Ovary (tissue), 9 donors: ENCODE data around the gene CENPS. TPM values are rescaled to one million over a fixed set of nuclear protein-coding genes. Genes with fewer than 3 reads are reported as not detected.
A peak's percentile ranks its signal among the peaks of the same experiment; 100 is the strongest.

ENCODE experiments used
- DNase-seq, 5 donors: peaks; one replicate each; pipeline ENCODE4 v3.0.0-alpha.2; 2019 to 2020
- H3K27ac ChIP-seq, 2 donors: fragments of 200-600 bp; one replicate each; pipeline versions ENCODE4 v1.5.1 to v1.8.0; 2019 to 2022
- H3K27me3 ChIP-seq: fragments of 200-600 bp; one replicate; pipeline ENCODE4 v1.8.0; 2022
- H3K36me3 ChIP-seq: fragments of 200-600 bp; sonication (generic); one replicate; pipeline ENCODE4 v1.5.1; 2019
- H3K4me1 ChIP-seq: one replicate; pipeline ENCODE4 v1.8.1; 2013; ENCODE audit warnings: mild to moderate bottlenecking, moderate library complexity; ENCODE audit not compliant: insufficient read depth
- H3K4me3 ChIP-seq: fragments of 200-600 bp; sonication (generic); one replicate; pipeline ENCODE4 v1.5.1; 2017
- H3K9me3 ChIP-seq, 2 donors: fragments of 200-600 bp in 1 of 2; sonication (generic) in 1 of 2; one replicate each; pipeline versions ENCODE4 v1.5.1 to v1.8.1; 2013 to 2019; ENCODE audit warnings: mild to moderate bottlenecking in 1 of 2, moderate library complexity in 1 of 2
- EP300 ChIP-seq: sonication (generic); formaldehyde crosslinking; IDR thresholded peaks from one replicate; pipeline ENCODE4 v1.6.1; 2017; ENCODE audit warnings: antibody characterized with exemption
- POLR2A ChIP-seq: fragments of 450-650 bp; IDR thresholded peaks from one replicate; pipeline ENCODE4 v1.6.1; 2017; ENCODE audit warnings: antibody characterized with exemption, mild to moderate bottlenecking, moderate library complexity
- WGBS, 3 donors: extraction: QIAGEN DNeasy Blood & Tissue Kit in 1 of 3; methylation state at CpG; one replicate each; pipeline versions ENCODE4 v1.1.5 to v1.1.7; 2013 to 2017; 5-methylcytosine and 5-hydroxymethylcytosine counted together
- intact Hi-C, 4 donors: fragments of 100-400 bp; cut with DNase I; formaldehyde crosslinking; loops; one replicate each; pipeline versions ENCODE4 v1.11.0 to v1.15.1; 2022 to 2023
- polyA plus RNA-seq, 2 donors: library from polyadenylated mRNA; stranded (reverse); fragments of 200-250 nt in 1 of 2; fragments of 350-450 nt in 1 of 2; fragmentation: Illumina TruSeq in 1 of 2; extraction: RNeasy Lipid Tissue Mini Kit (QIAGEN cat#74804) in 1 of 2; gene quantifications; one replicate each; pipeline ENCODE4 v1.2.3, GENCODE V29; 2013 to 2014
- total RNA-seq, 7 donors: library from RNA; depleted of rRNA in 2 of 7; stranded (reverse); fragments of >200 nt in 2 of 7; fragmentation: NEBNext Ultra II Directional in 3 of 7; extraction: Animal tissue kit (Norgen Biotek cat#: 25700) in 3 of 7; gene quantifications; one replicate each; pipeline versions ENCODE4 v1.1.0 to v1.2.4, GENCODE V29; 2016 to 2023
- TF ChIP-seq, protein P1 (sequence below), 3 donors: fragments of 450-650 bp in 2 of 3; fragments of 200-600 bp in 1 of 3; IDR thresholded peaks; one replicate each; pipeline versions ENCODE4 v1.5.1 to v1.8.0; 2016 to 2022; ENCODE audit warnings: antibody characterized with exemption in 3 of 3, mild to moderate bottlenecking in 1 of 3
- donor health status: DM: no; HTN: no; CAD: no; lungs with moderate emphysema.
- donor health status: DM: no; HTN: no; CAD: no.
- donor health status: Bipolar disorder and iron deficiency.
- donor health status: DM: yes; HTN: yes; CAD: no.
- donor health status: DM: no; HTN: no; CAD: no.
- donor health status: DM: yes; HTN: yes; CAD: no.

CENPS gene
- total and polyA plus RNA-seq, 9 donors: 1.5 to 13.6 (median 10.3) TPM

DNA sequence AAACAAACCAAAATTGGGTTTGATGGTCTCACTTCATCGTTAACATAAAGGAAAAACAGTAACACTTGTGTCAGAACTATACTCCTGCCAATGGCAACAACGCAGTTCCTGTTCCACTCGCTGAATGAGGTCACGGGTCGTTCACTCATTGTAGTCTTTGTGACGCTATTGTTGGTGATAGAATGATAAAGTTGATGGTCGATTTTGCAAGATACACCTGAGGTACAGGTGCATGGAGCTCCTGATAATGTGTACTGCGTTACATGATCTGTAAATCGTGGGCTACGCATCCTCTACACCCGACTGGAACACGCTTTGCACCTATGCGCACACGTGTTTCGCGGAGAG is 391 bp upstream of the CENPS start:
- TF ChIP-seq EP300 (no peak), POLR2A (no peak)
- TF ChIP-seq, protein P1, sequence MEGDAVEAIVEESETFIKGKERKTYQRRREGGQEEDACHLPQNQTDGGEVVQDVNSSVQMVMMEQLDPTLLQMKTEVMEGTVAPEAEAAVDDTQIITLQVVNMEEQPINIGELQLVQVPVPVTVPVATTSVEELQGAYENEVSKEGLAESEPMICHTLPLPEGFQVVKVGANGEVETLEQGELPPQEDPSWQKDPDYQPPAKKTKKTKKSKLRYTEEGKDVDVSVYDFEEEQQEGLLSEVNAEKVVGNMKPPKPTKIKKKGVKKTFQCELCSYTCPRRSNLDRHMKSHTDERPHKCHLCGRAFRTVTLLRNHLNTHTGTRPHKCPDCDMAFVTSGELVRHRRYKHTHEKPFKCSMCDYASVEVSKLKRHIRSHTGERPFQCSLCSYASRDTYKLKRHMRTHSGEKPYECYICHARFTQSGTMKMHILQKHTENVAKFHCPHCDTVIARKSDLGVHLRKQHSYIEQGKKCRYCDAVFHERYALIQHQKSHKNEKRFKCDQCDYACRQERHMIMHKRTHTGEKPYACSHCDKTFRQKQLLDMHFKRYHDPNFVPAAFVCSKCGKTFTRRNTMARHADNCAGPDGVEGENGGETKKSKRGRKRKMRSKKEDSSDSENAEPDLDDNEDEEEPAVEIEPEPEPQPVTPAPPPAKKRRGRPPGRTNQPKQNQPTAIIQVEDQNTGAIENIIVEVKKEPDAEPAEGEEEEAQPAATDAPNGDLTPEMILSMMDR (IDR thresholded peaks at IDR 0.05): no peak
- intact Hi-C loops: loop anchor here (2.0 to 10.0 kb wide), 5 partner anchors 53 to 555 kb away; no protein-coding TSS in a partner anchor
- H3K4me1 ChIP-seq: no peaks in the 10 kb centered on the region
- H3K27ac ChIP-seq: no peak overlapping the region
- no peaks in the 10 kb centered on the region for H3K27me3 ChIP-seq
- no peaks in the 10 kb centered on the region for H3K36me3 ChIP-seq
- 19 to 24% (median 23%) methylated on average over 16 of the region's 16 CpGs for WGBS, 3 donors
- H3K9me3 ChIP-seq: no peaks in the 10 kb centered on the region
- peak overlapping the region; percentile 78 for H3K4me3 ChIP-seq
- peak in 1 of 5 donors; percentile 16 for DNase-seq

DNA sequence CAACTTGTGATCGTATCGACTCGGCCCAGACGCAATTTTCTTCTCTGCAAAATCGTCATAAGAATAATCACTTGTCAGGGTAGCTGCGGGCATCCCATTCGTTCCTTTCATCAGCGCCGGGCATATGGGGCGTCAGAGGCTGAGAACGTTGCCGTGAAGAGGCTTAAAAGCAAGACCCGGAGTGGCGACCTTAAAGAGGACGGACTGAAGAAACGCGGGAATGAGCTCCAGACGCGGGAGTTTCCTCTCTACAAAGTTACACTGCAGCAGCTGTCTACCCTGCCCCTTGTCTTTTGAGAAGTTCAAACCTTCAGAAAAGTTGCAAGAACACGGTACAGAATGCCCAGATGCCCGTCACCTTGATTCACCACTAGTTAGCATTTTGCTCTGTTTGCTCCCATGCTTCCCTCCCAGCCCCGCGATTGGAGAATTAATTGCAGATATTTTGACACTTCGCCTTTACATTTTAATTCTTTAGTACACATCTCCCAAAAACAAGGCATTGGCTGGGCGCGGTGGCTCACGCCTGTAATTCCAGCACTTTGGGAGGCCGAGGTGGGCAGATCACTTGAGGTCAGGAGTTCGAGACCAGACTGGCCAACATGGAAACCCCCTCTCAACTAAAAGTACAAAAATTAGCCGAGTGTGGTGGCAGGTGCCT is 967 bp downstream of the CENPS start:
- TF ChIP-seq EP300 (no peak), POLR2A (no peak)
- TF ChIP-seq, protein P1 (IDR thresholded peaks at IDR 0.05): no peak
- H3K36me3 ChIP-seq: no peaks in the 10 kb centered on the region
- no peak overlapping the region for H3K27ac ChIP-seq
- intact Hi-C loops: loop anchor here in 2 of 4 donors (2.0 to 5.0 kb wide), 2 partner anchors 54 to 436 kb away; no protein-coding TSS in a partner anchor
- no peaks in the 10 kb centered on the region for H3K4me1 ChIP-seq
- 20 to 23% (median 23%) methylated on average over 30 of the region's 30 CpGs for WGBS, 3 donors
- peak overlapping the region; percentile 78 for H3K4me3 ChIP-seq
- H3K9me3 ChIP-seq: no peaks in the 10 kb centered on the region
- DNase-seq: no peak
- no peaks in the 10 kb centered on the region for H3K27me3 ChIP-seq

DNA sequence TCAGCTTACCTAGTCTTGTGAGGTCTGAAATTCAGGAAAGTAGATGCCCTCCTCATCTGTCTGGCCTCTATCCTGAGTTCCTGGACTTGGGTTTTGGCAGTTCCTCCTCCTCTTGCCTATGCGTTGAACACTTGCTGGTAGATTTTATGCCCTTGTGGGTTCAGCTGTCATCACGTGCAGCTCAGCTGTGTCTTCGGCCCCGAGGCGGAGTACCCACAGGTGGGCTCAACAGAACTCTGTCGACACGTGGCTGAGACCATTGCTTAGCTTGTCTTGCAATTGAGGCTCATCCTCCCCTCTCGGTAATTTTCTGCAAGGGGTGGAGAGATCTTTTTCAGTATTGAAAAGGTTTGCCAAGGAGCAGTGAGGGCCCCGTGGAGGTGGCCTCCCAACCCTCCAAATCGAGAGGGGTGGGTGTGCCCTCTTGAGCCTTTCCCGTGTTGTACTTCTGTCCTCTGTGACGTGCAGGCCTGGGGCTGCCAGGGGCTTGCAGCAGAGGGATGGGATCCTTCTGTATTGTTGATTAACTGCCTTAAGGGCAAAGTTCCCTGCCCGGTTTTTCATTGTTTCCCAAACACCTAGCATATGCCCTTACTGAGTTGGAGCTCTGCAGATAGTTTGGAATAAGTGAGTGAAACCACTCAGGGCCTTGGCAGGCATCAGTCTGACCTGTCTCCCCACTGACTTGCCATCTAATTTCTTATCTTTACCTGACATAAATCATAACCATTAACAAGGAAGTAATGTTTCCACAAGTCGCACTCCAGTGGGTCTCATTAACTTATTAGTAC is 2.9 kb downstream of the CENPS start:
- Histone ChIP-seq H3K27me3 (no peaks in the 10 kb centered on the region), H3K9me3 (no peaks in the 10 kb centered on the region), H3K4me1 (no peaks in the 10 kb centered on the region), H3K36me3 (no peaks in the 10 kb centered on the region), H3K27ac (no peak overlapping the region), H3K4me3 (no peak overlapping the region)
- no peak for DNase-seq
- 71 to 76% (median 74%) methylated on average over 14 of the region's 14 CpGs for WGBS, 3 donors
- TF ChIP-seq, protein P1 (IDR thresholded peaks at IDR 0.05): no peak
- TF ChIP-seq POLR2A (no peak), EP300 (no peak)
- intact Hi-C loops: loop anchor here in 1 of 4 donors (5.0 kb wide), 1 partner anchor 434 kb away; no protein-coding TSS in a partner anchor

DNA sequence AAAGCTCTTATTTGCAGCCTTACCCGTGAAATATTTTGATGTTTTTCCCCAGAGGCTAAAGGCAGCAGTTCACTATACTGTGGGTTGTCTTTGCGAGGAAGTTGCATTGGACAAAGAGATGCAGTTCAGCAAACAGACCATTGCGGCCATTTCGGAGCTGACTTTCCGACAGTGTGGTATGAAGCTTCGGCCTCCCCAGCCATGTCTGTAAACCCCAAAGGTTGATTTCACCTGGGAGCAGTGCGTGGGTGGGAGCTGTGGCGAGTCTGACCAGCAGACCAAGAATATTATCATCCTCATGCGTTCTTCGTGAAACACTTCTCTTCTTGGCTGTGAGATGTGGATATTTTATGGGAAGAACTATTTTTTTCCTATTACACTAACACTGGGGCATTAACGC is 3.6 kb downstream of the CENPS start:
- intact Hi-C loops: loop anchor here in 1 of 4 donors (5.0 kb wide), 1 partner anchor 434 kb away; no protein-coding TSS in a partner anchor
- Histone ChIP-seq H3K27ac (no peak overlapping the region), H3K27me3 (no peaks in the 10 kb centered on the region), H3K36me3 (no peaks in the 10 kb centered on the region), H3K4me3 (no peak overlapping the region), H3K9me3 (no peaks in the 10 kb centered on the region), H3K4me1 (no peaks in the 10 kb centered on the region)
- WGBS, 3 donors: 81 to 86% (median 83%) methylated on average over 11 of the region's 11 CpGs
- TF ChIP-seq, protein P1 (IDR thresholded peaks at IDR 0.05): no peak
- no peak for TF ChIP-seq EP300
- no peak for TF ChIP-seq POLR2A
- DNase-seq: no peak
